ENCODE results near the gene SLC22A17.

DNA sequence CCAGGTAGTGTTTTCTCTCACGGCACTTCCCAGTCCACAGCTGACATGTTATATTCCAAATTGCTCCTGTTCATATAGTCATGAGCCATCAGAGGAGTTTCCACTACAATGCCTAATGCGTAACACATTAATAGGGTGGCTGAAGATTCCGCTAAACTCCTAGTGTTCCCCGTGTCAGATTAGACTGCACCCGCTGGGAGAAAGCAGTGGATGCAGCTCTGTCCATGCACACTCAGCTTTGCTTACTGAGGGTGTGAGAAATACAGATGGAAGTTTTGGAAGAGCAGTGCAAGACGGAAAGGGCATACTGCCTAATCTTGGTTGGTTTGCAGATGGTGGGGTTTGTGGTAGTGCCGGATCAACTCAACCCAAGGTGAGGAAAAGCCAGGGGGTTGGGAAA is 55.6 kb downstream of the SLC22A17 start:
- no peak for TF ChIP-seq EZH2 (IDR thresholded peaks at IDR 0.05; ENCODE audit: insufficient read depth, low read length)
- TF ChIP-seq CTCF (IDR thresholded peaks at IDR 0.05; ENCODE audit: insufficient read depth, low read depth, low read length): no peak

All from astrocyte (in vitro differentiated cells and primary cell).